ENCODE measurements around the gene RPL32. TPM values are rescaled to one million over a fixed set of nuclear protein-coding genes. Genes with fewer than 3 reads are reported as not detected.

The RPL32 gene
- total RNA-seq, 1 experiment from 2014 or later: 1,643 TPM

DNA sequence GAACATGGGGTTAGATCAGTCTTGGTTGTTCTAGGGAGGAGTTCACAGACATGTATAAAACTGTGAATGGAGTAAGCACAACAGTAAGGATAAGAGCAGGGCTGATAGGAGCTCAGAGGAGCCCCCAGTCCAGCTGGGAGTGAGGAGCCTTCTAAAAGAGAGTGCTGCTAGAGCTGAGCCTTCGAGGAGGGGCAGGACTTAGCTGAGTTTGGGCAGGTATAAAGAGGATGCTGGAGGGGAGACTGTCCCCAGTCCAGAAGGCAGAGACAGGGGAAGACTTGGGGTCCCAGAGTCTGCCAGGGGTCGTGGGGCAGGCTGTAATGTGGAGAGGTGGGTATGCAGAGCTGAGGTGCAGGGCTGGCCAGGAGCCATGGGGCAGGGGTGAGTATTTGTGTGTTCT, 32.8 kb downstream of the RPL32 start (continued):
- TF ChIP-seq JUN (CRISPR knock-in tag; IDR thresholded peaks at IDR 0.05) (no peak), TP53 (CRISPR knock-in tag; IDR thresholded peaks at IDR 0.05) (no peak), CBFB (CRISPR knock-in tag; IDR thresholded peaks at IDR 0.05; ENCODE audit: low read depth) (no peak)
- TF ChIP-seq, protein P1, sequence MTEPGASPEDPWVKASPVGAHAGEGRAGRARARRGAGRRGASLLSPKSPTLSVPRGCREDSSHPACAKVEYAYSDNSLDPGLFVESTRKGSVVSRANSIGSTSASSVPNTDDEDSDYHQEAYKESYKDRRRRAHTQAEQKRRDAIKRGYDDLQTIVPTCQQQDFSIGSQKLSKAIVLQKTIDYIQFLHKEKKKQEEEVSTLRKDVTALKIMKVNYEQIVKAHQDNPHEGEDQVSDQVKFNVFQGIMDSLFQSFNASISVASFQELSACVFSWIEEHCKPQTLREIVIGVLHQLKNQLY (CRISPR knock-in tag; IDR thresholded peaks at IDR 0.05): no peak

DNA sequence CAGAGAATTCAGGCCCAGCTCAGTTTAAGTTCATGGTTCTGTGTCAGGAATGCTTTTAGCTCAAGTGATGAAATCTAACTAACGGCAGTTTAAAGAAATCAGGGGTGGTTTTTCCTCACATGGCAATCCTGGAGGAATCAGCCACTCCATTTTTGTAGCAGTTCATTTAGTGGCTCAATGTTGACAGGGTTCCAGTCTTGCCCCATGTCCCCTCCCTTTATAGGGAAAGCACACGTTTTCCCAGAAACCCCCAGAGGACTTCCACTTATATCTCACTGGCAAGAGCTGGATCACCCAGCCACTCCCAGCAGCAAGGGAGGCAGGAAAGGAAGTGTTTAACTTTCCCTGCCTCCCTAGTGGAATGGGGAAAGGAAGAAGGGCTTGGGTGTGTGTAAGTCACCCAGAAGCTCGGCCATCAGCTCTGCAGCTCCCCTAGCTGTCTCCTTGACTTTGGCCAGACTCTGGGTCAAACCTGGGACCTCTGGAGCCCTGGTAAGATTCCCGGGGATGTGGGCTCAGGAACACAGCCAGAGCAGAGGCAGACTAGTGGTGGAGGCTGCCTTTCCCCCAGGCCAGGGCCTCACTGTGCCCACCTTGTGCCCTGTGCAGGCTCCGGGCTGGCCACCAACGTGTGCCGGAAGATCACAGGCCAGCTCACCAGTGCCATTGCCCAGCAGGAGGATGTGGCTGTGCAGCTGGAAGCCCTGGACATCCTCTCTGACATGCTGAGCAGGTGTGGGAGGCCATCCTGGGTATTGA, 33.6 kb downstream of the RPL32 start:
- no peak for ATAC-seq
- H3K4me3 Mint-ChIP-seq: no peak overlapping the region
- no peak overlapping the region for H3K27ac Mint-ChIP-seq
- ChIA-PET CTCF (interaction anchor here (0.7 to 4.3 kb wide), 6 partner anchors 10 to 160 kb away, joined by 3 to 62 read pairs (median 5); partner anchors contain the start of gene CAND2), POLR2A (interaction anchor here (1.0 kb wide), 1 partner anchor 10 kb away, joined by 3 read pairs; no protein-coding TSS in a partner anchor)
- H3K36me3 Mint-ChIP-seq: peaks cover 15% of the 10 kb centered on the region; the same call in 1 of the 2 replicates
- H3K9me3 Mint-ChIP-seq: no peaks in the 10 kb centered on the region
- TF ChIP-seq, protein P2, sequence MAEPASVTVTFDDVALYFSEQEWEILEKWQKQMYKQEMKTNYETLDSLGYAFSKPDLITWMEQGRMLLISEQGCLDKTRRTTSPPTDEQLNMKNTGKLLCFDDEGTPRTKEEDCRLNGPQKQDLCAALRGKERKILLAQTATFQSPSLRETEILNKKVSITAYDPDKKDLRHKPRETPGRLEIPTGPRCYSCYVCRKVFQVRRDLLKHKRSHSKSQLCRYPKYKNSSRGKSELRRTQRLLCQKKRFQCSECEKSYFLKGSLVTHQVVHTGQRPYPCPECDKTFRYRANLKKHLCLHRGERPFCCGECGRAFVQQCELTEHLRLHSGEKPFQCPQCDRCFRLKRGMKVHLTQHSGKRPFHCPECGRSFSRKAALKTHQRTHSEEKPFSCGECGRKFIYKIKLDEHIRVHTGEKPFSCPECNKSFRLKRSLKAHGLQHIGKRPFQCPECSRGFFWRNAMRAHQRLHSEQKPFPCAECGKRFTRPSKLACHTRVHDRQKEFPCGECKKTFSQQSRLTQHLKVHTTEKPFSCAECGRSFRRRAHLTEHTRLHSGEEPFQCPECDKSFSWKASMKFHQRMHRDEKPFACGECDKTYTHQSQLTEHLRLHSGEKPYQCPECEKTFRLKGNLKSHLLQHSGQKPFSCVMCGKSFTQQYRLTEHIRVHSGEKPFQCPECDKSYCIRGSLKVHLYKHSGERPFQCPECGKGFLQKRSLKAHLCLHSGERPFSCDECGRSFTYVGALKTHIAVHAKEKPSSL (CRISPR knock-in tag; conservative IDR thresholded peaks at IDR 0.05): no peak
- no peak for TF ChIP-seq HMGA2 (CRISPR knock-in tag; IDR thresholded peaks at IDR 0.05)
- no peaks in the 10 kb centered on the region; the same call in 1 of the 2 replicates for H3K27me3 Mint-ChIP-seq (ENCODE audit: low read depth)
- DNase-seq (ENCODE audit: low spot score): no peak
- H3K4me1 Mint-ChIP-seq: peaks cover 13% of the 10 kb centered on the region

DNA sequence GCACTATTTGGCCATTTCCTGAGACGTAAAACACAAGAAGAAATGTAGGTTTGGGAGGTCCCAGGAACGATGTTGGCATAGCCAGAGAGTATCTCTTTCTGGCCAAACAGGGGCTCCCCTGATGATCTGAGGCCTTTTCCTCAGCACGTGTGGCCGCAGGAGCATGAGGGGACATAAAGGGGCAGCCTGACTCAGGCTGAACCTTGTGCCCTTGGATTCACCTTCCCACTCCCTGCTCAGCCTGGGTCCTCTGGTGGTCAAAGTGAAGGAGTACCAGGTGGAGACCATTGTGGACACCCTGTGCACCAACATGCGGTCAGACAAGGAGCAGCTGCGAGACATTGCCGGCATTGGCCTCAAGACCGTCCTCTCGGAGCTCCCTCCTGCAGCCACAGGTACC, 34.3 kb downstream of the RPL32 start:
- H3K4me3 Mint-ChIP-seq: no peak overlapping the region
- no peak overlapping the region for H3K27ac Mint-ChIP-seq
- ATAC-seq: no peak
- H3K36me3 Mint-ChIP-seq: peaks cover 15% of the 10 kb centered on the region; the same call in 1 of the 2 replicates
- CTCF ChIA-PET: interaction anchor here (0.7 to 4.3 kb wide), 5 partner anchors 10 to 161 kb away, joined by 3 to 62 read pairs (median 5); partner anchors contain the start of gene CAND2
- no peaks in the 10 kb centered on the region; the same call in 1 of the 2 replicates for H3K27me3 Mint-ChIP-seq (ENCODE audit: low read depth)
- no peak for DNase-seq (ENCODE audit: low spot score)
- POLR2A ChIA-PET: interaction anchor here (1.0 kb wide), 1 partner anchor 10 kb away, joined by 3 read pairs; no protein-coding TSS in a partner anchor
- H3K4me1 Mint-ChIP-seq: peaks cover 13% of the 10 kb centered on the region
- no peaks in the 10 kb centered on the region for H3K9me3 Mint-ChIP-seq
- TF ChIP-seq, protein P2 (CRISPR knock-in tag; conservative IDR thresholded peaks at IDR 0.05): no peak
- TF ChIP-seq ZNF138 (CRISPR knock-in tag; conservative IDR thresholded peaks at IDR 0.05): no peak
- TF ChIP-seq, protein P3, sequence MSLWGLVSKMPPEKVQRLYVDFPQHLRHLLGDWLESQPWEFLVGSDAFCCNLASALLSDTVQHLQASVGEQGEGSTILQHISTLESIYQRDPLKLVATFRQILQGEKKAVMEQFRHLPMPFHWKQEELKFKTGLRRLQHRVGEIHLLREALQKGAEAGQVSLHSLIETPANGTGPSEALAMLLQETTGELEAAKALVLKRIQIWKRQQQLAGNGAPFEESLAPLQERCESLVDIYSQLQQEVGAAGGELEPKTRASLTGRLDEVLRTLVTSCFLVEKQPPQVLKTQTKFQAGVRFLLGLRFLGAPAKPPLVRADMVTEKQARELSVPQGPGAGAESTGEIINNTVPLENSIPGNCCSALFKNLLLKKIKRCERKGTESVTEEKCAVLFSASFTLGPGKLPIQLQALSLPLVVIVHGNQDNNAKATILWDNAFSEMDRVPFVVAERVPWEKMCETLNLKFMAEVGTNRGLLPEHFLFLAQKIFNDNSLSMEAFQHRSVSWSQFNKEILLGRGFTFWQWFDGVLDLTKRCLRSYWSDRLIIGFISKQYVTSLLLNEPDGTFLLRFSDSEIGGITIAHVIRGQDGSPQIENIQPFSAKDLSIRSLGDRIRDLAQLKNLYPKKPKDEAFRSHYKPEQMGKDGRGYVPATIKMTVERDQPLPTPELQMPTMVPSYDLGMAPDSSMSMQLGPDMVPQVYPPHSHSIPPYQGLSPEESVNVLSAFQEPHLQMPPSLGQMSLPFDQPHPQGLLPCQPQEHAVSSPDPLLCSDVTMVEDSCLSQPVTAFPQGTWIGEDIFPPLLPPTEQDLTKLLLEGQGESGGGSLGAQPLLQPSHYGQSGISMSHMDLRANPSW (CRISPR knock-in tag; conservative IDR thresholded peaks at IDR 0.05; ENCODE audit: low read depth): no peak
- no peak for TF ChIP-seq ZBTB21 (CRISPR knock-in tag; IDR thresholded peaks at IDR 0.05; ENCODE audit: borderline replicate concordance)
- TF ChIP-seq ZNF396 (CRISPR knock-in tag; IDR thresholded peaks at IDR 0.05; ENCODE audit: borderline replicate concordance): no peak
- TF ChIP-seq, protein P4, sequence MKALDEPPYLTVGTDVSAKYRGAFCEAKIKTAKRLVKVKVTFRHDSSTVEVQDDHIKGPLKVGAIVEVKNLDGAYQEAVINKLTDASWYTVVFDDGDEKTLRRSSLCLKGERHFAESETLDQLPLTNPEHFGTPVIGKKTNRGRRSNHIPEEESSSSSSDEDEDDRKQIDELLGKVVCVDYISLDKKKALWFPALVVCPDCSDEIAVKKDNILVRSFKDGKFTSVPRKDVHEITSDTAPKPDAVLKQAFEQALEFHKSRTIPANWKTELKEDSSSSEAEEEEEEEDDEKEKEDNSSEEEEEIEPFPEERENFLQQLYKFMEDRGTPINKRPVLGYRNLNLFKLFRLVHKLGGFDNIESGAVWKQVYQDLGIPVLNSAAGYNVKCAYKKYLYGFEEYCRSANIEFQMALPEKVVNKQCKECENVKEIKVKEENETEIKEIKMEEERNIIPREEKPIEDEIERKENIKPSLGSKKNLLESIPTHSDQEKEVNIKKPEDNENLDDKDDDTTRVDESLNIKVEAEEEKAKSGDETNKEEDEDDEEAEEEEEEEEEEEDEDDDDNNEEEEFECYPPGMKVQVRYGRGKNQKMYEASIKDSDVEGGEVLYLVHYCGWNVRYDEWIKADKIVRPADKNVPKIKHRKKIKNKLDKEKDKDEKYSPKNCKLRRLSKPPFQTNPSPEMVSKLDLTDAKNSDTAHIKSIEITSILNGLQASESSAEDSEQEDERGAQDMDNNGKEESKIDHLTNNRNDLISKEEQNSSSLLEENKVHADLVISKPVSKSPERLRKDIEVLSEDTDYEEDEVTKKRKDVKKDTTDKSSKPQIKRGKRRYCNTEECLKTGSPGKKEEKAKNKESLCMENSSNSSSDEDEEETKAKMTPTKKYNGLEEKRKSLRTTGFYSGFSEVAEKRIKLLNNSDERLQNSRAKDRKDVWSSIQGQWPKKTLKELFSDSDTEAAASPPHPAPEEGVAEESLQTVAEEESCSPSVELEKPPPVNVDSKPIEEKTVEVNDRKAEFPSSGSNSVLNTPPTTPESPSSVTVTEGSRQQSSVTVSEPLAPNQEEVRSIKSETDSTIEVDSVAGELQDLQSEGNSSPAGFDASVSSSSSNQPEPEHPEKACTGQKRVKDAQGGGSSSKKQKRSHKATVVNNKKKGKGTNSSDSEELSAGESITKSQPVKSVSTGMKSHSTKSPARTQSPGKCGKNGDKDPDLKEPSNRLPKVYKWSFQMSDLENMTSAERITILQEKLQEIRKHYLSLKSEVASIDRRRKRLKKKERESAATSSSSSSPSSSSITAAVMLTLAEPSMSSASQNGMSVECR (CRISPR knock-in tag; IDR thresholded peaks at IDR 0.05; ENCODE audit: borderline replicate concordance): no peak
- TF ChIP-seq ETV6 (CRISPR knock-in tag; IDR thresholded peaks at IDR 0.05): no peak
- no peak for TF ChIP-seq FOXK1 (CRISPR knock-in tag; IDR thresholded peaks at IDR 0.05)
- no peak for TF ChIP-seq CREM (CRISPR knock-in tag; IDR thresholded peaks at IDR 0.05)
- TF ChIP-seq, protein P5, sequence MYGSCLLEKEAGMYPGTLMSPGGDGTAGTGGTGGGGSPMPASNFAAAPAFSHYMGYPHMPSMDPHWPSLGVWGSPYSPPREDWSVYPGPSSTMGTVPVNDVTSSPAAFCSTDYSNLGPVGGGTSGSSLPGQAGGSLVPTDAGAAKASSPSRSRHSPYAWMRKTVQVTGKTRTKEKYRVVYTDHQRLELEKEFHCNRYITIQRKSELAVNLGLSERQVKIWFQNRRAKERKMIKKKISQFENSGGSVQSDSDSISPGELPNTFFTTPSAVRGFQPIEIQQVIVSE (CRISPR knock-in tag; IDR thresholded peaks at IDR 0.05; ENCODE audit: borderline replicate concordance): no peak
- TF ChIP-seq, protein P6, sequence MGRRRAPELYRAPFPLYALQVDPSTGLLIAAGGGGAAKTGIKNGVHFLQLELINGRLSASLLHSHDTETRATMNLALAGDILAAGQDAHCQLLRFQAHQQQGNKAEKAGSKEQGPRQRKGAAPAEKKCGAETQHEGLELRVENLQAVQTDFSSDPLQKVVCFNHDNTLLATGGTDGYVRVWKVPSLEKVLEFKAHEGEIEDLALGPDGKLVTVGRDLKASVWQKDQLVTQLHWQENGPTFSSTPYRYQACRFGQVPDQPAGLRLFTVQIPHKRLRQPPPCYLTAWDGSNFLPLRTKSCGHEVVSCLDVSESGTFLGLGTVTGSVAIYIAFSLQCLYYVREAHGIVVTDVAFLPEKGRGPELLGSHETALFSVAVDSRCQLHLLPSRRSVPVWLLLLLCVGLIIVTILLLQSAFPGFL (CRISPR knock-in tag; IDR thresholded peaks at IDR 0.05; ENCODE audit: borderline replicate concordance): no peak
